Inferior parietal cortex (tissue), 1 donor: Measurements from ENCODE around the gene MARCHF3.
"Not testable (repeated sequence)": the region's sequence is repeated elsewhere in the genome, so short reads cannot be mapped to it uniquely, and the experiment has no call there.

ENCODE experiments used
- DNase-seq: peaks from one replicate; pipeline ENCODE4 v3.0.0-alpha.2; 2016; ENCODE audit errors: extremely low spot score

Gene MARCHF3

DNA sequence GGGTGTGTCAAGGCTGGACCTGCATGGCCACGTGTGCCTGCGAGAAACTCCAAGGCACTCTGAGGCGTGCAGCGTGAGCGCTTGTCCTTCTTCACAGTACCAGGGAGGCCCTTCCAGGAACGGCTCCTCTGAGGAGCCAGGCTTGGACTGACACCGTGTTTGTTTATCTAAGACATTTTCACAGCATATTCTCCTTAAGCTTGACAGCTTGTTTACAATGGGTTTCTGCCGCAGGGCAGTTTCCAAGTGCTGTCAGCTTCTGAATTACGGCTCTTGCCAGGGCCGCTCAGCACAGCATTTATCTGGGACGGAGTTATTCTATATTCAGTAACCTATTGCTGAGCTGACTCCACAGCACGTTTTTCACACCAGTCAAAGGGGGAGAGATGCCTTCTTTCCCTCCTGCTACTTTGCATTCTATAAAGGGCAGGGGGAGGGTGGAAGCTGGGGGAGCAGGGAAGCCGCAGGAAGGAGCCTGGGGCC lies 155.0 kb downstream of the MARCHF3 start:
- DNase-seq: no peak

DNA sequence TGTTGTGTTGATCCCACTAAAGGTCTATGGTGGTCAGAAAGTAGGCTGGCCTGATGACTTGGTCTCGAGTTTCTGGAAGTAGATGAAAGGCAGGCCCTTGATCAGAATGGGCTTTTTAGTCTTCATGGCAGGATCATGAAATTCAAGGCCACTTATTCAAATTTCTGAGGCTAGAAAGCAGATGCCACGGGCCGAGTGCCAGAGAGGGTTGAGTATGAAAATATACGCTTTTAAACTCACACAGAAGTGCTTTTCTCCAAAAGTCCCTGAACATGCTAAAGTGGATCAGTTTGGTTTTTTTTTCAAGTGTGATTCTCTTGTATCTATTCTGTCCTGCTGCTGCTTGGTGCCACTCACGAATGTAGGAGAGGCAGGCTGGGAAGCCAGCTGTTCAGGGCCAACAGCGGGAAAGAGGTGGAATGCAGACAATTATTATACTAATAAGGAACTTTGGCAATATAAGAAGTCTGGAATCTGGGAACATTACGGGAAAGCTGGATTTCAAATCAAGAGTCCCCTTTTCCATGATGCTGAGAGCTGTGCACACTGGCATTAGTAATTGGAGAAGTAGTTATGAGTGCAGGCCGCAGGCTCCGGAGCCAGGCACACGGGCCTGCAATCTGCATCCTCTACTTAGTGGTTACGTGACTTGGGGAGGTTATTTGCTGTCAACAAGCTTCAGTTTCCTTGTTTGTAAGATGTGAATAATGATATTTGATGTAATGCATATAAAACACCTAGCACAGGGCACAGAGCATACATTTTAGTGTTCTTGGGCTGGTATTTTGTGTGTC lies 157.6 kb downstream of the MARCHF3 start:
- no peak for DNase-seq

DNA sequence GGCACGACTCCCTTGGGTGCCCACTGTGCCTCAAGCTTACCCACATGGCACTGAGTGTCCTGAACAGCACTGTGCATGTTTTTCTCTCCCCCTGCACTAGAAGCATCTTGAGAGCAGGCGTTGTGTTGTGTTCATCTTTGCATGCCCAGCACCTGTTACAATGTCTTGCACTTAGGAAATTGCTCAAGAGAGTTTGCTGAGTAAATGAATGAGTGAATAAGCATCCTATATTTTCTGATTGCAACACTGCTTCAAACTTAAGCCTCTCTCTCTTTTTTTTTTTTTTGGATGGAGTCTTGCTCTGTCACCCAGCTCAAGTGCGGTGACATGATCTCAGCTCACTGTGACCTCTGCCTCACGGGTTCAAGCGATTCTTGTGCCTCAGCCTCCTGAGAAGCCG lies 158.9 kb downstream of the MARCHF3 start:
- DNase-seq: no peak

DNA sequence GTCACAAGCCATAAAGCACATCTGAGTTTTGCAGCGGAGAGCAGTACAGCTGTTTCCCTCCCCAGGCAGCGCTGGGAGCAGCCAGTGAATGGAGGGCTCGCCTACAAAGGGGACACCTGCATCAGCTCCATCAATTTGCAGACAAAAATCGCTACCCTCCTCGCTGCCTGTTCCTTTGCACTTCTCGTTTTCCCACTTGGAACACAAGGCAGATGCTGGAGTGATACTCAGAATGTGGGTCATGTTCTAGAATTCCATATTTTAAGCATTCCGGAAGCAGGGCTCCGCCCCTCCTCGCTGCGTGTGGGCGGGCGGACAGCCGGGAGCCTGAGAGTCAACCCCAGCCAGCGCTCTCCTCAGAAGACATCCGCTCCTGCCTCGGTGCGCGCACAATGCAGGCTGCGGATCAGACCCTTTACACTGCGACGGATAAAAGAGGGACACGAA lies 161.3 kb downstream of the MARCHF3 start:
- peak; percentile 58 for DNase-seq

DNA sequence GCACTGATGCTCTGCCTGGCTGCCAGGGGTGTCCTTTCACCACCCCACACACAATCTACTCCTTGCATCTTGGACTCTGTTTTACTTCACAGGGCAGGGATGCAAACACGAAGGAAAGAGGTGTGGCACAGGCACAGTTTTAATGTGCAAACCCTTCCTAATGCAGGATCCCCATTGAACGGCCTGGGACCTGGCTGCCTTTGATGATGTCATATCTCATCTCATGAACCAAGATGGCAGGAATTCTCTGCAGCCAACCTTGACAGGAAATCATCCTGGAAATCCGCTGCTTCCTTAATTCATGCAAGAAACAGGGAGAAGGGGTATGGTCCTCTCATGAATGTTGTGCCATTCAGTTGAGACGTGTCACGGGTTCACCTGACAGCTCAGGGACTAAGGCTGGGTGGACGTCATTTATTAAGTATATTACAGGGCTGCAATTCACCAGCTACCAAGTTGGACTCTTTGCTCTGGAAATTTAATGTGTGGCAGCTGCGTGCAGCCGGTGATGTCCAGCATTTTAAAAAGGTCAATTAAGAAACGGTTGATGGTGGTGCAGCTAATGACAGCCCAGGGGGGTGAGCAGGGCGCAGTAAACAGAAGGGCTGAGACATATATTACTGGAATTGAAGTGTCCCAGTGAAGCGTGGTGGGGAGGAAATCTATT lies 161.9 kb downstream of the MARCHF3 start:
- DNase-seq: no peak

DNA sequence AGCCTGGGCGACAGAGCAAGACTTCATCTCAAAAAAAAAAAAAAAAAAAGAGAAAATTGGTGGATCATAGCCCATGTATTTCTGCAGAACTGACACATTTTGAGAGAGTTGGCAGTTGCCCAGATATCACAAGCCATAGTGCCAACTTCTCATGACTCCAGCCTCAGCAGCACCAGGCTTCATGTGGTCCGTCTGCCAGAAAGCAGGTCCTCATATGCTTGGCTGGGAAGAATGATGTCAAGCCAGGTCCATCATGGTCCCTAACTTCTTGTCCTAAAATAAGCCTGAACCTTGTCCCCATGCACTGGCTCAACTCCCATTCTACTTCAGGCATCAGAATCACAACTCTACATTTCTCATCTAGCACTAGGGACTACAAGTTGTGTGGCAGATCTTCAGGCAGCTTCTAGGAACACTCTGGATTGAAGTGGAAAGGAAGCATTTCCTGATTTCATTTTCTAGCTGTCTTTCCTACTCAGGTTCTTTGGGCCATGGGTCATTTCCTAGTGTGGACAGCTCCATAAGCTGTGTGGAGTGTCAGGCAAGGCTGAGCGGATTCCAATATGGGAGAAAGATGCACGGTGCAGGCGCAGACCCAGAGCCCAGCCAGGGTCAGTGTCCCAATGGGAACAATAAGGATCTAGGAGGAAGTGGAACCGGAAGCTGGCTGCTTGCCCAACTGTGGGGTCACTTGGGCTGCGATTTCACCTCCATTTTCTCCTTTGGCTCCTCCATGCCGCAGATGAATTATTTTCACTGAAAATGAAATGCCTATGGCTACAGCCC lies 163.3 kb downstream of the MARCHF3 start:
- DNase-seq: no peak

DNA sequence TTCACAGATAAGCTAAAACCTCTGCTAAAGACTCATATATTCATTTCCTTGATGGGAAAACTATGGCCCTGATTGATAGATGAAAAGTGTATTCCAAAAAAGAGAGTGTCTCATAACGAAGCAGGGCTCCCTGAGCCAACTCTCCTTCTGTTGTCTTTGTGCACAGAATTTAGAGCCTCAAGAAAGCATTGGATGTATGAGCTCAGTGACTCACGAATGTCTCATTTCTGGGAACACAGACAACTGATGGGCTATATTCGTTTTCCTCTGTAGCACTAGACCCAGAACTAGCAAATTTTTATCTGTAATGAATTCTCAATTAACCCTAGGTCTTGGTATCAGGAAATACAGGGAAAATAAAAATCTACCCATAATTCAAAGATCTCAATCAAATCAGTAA lies 165.1 kb downstream of the MARCHF3 start:
- DNase-seq: peak; percentile 45

DNA sequence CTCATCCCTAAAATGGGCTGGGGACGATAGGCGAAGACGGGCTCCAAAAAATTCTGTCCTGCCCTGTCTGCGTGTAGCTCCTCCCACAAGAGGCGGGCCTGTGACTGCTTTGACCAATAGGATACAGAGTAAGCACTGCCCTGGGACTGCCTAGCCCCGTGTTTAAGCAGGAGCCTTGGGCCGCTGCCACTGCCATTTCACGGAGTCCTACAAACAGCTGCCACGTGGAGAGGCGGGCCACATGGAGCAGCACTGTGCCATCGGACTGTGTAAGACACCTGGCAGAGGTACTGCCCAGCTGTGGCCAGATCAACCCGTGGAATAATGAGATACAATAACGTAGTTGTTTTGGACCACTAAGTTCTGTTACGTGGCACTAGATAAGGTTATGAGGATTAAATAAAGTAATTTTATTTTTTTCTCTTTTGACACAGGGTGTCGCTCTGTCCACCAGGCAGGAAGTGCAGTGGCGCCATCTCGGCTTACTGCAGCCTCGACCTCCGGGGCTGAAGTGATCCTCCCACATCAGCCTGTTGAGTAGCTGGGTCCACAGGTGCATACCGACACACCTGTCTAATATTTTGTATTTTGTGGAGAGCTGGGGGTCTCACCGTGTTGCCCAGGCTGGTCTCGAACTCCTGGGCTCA lies 166.2 kb downstream of the MARCHF3 start:
- no peak for DNase-seq

DNA sequence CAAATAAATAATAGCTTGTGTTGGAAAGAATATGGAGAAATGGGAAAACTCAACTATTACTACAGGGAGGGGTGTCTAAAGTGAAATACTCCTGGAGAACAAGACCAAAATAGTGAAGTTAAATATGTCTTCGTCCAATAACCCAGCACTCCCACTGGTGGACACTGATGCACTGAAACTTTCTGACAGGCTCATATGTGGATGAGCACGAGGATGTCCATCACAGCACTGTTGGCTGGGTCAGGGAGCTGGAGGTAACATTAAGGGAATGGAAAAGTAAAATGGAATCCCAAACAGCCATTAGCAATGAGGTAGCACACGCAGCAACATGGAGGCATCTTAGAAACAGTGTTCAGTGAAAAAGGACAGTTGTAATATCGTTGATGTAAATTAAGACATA lies 167.0 kb downstream of the MARCHF3 start:
- no peak for DNase-seq

DNA sequence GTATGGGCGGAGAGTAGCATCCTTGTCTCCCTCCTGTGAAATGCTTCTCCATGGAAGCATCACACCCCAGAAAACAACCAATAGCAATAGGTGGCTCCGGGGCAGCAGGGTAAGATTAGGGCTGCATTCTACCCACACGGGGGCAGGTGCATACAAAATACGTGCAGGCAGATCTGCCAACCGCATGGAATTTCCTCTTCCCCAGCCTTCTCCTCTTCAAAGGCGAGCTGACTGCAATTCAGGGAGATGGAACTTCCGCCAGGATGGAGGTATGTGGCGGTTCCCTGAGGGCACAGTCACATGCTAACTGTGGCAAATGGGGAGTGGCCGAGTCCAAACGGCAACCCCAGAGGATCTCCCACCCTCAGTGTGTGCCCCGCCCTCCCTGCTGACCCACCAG lies 171.9 kb downstream of the MARCHF3 start:
- no peak for DNase-seq

DNA sequence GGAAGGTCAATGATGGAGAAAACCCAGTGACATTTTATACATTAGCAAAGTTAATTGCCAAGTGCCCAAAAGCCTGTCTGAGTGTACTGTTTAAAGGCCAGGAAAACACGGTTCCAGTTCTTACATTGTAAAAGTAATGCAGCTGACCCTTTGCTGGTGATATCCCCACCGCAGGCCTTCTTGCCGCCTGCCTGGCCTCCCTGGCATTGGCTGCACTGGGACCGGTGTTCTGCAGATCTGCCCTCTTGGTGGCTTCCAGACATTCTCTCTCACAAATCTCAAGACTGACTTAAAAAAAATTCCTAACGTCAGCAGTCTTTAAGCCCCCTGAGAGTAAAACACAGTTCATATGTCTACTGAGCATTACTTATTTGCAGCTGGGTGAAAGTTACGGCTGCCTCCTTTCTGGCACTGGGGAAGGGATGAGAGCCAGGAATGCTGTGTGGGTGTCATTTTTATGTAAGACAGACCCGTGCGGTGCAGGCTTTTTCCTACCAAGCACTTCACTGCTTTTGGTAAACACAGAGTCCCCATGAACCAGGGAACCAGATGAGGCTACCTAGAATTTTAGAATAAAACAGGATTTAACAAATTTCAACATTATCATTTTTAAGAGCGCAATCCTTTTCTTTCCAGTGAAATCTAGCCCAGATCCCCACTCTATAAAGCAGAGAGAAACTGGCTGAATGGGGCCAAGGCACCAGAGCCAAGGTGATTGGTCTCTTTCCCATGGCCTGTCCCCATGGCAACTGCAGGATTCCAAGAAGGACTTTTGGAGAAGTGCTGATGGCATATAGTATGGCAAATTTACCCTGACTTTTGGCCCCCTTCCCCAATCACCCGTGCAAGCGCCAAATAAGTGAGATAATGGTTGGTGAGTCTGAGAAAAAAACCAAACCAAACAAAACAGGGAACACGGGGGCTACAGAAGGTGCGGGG lies 172.6 kb downstream of the MARCHF3 start:
- DNase-seq: peak; percentile 54

DNA sequence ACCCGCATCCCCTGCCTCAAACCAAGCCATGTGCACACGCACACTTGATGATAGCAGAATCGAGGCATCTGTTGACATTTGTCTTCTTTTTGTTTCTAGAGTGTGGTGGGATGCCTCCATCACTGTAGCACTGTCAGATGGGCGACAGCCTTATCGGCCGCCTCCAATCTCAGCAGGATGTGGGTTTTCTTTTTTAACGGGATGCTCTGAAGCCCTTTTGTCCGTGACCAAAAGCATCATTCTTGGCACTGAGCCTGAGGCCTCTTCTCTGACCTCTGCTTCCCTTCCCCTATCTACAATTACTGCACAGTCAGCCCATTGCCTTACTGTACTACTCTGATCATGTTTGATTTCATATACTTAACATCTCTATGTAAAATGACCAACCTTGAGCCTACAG lies 175.1 kb downstream of the MARCHF3 start:
- DNase-seq: no peak

DNA sequence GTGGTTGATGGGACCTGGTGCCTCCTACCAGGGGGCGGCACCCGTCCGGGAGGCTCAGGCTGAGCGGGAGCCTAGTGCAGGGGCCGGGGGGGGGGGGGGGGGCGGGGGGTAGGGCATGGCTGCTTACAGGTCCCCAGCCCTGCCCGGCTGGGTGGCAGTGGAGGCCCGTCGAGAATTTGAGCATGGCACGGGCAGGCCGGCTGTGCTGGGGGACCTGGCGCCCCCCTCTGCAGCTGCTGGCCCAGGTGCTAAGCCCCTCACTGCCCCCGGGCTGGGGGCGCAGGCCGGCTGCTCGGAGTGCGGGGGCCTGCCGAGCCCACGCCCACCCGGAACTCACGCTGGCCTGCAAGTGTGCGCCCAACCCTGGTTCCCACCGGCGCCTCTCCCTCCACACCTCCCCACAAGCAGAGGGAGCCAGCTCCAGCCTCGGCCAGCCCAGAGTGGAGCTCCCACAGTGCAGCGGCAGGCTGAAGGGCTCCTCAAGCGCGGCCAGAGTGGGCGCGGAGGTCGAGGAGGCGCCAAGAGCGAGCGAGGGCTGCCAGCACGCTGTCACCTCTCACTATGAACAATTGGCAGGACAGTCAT lies 175.7 kb downstream of the MARCHF3 start:
- DNase-seq: no peak

DNA sequence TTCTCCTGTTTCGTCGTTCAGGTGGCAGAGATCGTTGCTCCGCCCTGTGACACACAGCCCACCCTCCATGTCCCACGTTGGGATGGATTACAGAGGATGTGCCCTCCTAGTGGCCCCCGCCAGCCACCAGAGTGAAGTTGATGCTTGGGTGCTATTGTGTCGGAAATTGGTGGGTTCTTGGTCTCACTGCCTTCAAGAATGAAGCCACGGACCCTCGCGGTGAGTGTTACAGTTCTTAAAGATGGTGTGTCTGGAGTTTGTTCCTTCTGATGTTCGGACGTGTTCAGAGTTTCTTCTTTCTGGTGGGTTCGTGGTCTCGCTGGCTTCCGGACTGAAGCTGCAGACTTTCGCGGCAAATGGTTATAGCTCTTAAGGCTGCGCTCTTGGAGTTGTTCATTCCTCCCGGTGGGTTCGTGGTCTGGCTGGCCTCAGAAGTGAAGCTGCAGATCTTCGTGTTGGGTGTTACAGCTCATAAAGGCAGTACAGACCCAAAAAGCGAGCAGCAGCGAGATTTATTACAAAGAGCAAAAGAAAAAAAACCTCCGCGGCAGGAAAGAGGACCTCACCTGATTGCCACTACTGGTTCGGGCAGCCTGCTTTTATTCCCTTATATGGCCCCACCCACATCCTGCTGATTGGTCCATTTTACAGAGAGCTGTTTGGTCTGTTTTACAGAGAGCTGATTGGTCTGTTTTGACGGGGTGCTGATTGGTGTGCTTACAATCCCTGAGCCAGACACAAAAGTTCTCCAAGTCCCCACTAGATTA lies 176.6 kb downstream of the MARCHF3 start:
- not testable (repeated sequence) for DNase-seq

DNA sequence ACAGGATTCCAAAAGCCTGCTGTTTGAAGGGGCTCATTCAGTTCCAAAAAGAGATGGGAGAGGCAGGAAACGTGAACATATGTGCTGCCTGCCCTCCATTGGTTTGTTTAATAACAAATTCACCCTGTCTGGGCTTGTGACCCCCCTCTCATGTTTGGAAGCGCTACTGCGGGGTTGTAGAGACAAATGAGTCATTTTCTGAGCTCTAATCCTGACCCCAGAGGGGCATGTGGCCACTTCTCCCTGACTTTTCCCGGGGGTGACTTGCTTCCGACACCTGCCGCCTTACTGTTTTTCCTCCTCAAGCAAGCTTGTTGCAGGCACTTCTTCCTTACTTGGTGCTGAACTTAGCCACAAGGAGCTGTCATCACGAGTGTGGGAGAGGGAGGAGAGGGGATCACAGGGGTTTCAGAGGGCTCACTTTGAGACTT lies 177.5 kb downstream of the MARCHF3 start:
- no peak for DNase-seq

DNA sequence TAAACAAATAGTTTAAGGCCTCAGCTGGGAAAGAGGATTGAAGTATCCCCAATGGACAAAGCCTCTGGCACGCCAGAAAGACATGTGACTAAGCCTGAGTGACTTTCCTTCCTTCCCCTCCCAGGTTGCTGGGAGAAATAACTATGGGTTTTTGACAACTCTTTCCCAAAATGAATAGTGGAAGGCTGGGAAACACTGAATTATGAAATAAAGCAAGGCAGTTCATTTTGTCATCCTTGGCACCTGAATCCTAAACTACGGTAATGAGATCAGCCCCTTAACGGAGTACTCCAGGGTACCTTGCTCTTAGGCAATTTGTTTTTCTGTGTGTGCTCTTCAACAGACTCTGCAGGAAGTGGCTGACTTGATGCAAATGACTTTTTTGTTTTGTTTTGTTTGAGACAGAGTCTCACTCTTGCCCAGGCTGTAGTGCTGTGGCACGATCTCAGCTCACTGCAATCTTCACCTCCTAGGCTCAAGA lies 178.2 kb downstream of the MARCHF3 start:
- no peak for DNase-seq

DNA sequence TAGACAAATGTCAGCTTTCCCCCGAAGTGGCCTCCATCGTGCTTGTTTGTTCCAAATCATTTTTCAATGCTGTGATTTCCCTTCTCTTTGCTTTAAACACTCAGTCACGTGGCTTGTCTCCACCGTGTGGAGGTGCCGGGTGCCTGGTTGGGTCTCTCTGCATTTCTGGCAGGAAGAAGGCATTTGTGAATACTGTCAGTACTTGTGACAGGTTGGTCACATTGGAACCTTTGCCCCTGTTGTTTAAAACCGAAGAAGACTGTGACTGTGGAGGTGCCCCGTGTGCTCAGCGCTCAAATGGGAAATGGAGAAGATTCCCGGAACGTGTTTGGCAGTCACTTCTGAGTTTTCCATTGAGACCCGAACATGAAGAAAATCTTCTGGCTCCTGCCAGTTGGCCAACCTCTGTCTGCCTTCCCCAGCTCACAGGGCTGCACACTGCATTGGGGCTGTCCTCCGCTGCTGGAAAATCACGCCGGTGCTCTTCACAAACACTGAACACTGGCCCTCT lies 178.8 kb downstream of the MARCHF3 start:
- no peak for DNase-seq

DNA sequence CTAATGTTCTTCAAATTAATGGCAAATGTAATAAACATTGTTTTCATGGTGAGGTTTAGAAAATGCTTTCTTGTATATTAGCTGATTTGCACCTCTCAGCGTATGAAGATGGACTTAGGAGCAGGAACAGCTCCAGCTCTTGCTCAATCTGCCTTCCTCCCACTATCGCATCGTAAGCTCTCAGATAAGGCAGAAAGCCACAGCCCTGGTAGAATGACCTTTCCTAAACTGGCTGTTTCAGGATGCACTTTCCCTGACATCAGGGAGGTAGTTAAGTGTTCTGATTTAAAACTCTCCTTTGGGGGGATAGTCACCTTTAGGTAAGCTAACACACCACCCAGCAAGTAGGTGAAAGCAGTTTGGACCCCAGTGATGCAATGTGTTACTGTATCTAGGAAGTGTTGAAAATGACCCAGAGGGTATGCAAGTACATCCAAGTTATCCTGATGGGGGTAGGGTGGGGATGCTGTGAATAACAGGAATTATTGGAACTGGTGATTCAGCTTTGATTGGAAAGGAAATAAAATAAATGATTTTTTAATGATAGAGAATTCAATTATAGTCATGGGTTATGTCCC lies 181.2 kb downstream of the MARCHF3 start:
- no peak for DNase-seq

DNA sequence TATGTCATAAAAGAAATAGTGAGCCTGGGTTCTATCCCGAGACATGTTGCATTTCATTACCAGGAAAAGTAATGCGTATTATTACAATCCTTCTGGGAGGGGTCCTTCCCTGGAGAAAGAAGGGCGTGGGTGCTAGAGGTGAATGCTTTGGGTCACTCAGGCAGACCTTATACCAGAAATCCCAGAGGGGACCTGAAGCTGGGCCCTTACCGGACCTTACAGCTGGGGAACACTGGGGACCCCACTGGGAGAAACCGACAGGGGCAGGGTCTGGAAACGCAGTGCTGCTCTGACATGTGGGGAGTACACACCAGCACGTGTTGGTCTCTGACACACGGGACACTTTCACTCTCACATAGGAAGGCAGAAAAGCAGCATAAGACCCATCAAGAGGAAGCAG lies 182.1 kb downstream of the MARCHF3 start:
- DNase-seq: no peak
